ENCODE results near the gene GYG1.

DNA sequence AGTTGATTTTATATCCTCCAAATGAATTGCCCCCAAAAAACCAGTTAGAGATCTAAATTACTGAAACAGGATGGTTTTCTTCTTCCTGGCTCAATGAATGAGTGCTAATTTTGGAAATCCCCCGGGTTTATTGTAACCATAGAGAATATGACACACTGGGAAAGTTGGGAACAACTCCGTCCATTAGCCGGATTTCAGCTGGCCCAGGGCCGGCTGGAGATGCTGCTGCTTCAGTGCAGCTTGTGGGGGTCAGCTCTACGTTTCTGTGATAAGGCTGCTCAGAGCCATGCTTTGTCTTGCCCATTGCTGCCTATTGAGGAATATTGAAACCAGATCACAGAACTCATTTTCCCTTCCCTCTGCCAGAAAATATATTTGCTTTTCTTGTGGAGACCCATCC is 20.3 kb downstream of the GYG1 start:
- TF ChIP-seq POLR2A (IDR thresholded peaks at IDR 0.05) (no peak), POLR2AphosphoS5 (IDR thresholded peaks at IDR 0.05) (no peak), EP300 (IDR thresholded peaks at IDR 0.05; ENCODE audit: low read depth) (no peak)
- TF ChIP-seq, protein P1, sequence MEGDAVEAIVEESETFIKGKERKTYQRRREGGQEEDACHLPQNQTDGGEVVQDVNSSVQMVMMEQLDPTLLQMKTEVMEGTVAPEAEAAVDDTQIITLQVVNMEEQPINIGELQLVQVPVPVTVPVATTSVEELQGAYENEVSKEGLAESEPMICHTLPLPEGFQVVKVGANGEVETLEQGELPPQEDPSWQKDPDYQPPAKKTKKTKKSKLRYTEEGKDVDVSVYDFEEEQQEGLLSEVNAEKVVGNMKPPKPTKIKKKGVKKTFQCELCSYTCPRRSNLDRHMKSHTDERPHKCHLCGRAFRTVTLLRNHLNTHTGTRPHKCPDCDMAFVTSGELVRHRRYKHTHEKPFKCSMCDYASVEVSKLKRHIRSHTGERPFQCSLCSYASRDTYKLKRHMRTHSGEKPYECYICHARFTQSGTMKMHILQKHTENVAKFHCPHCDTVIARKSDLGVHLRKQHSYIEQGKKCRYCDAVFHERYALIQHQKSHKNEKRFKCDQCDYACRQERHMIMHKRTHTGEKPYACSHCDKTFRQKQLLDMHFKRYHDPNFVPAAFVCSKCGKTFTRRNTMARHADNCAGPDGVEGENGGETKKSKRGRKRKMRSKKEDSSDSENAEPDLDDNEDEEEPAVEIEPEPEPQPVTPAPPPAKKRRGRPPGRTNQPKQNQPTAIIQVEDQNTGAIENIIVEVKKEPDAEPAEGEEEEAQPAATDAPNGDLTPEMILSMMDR (IDR thresholded peaks at IDR 0.05) = no peak
